ENCODE measurements around the gene APPBP2.
"Not testable (repeated sequence)": the region's sequence is repeated elsewhere in the genome, so short reads cannot be mapped to it uniquely, and the experiment has no call there.

The APPBP2 gene

GRCh38 chr17:60436676-60437075, 89.4 kb downstream of the APPBP2 start:
- no peak for TF ChIP-seq CTCF (conservative IDR thresholded peaks at IDR 0.05; ENCODE audit: low read depth, low read length)
- no peak for DNase-seq (ENCODE audit: low read depth)
- no peak overlapping the region for H3K4me3 ChIP-seq (ENCODE audit: low read length)

- no peak overlapping the region for H3K4me3 ChIP-seq (ENCODE audit: low read length)
- TF ChIP-seq CTCF (conservative IDR thresholded peaks at IDR 0.05; ENCODE audit: low read depth, low read length): peak; percentile 88
- peak; percentile 43 for DNase-seq (ENCODE audit: low read depth)
Observed at GRCh38 chr17:60435244-60436167, 90.5 kb downstream of the APPBP2 start.

- not testable (repeated sequence) for DNase-seq (ENCODE audit: low read depth); H3K4me3 ChIP-seq (ENCODE audit: low read length)
Observed at GRCh38 chr17:60433021-60433997, 92.7 kb downstream of the APPBP2 start.

GRCh38 chr17:60430561-60430960, 95.5 kb downstream of the APPBP2 start:
- not testable (repeated sequence) for DNase-seq (ENCODE audit: low read depth); H3K4me3 ChIP-seq (ENCODE audit: low read length)

GRCh38 chr17:60428491-60428890, 97.6 kb downstream of the APPBP2 start:
- not testable (repeated sequence) for H3K4me3 ChIP-seq (ENCODE audit: low read length); DNase-seq (ENCODE audit: low read depth)

GRCh38 chr17:60426596-60426995, 99.4 kb downstream of the APPBP2 start:
- TF ChIP-seq CTCF (conservative IDR thresholded peaks at IDR 0.05; ENCODE audit: low read depth, low read length): no peak
- DNase-seq (ENCODE audit: low read depth): no peak
- no peak overlapping the region for H3K4me3 ChIP-seq (ENCODE audit: low read length)

- DNase-seq (ENCODE audit: low read depth): no peak
- H3K4me3 ChIP-seq (ENCODE audit: low read length): no peak overlapping the region
- TF ChIP-seq CTCF (conservative IDR thresholded peaks at IDR 0.05; ENCODE audit: low read depth, low read length): no peak
Observed at GRCh38 chr17:60425626-60426025, 100.4 kb downstream of the APPBP2 start.

- no peak overlapping the region for H3K4me3 ChIP-seq (ENCODE audit: low read length)
- DNase-seq (ENCODE audit: low read depth): no peak
- TF ChIP-seq CTCF (conservative IDR thresholded peaks at IDR 0.05; ENCODE audit: low read depth, low read length): no peak
Observed at GRCh38 chr17:60423865-60424264, 102.2 kb downstream of the APPBP2 start.
